Skin of body (tissue), 2 donors: ENCODE data around the gene CLDN15. TPM values are rescaled to one million over a fixed set of nuclear protein-coding genes. Genes with fewer than 3 reads are reported as not detected.
"Not testable (repeated sequence)": the region's sequence is repeated elsewhere in the genome, so short reads cannot be mapped to it uniquely, and the experiment has no call there.

ENCODE experiments used
- DNase-seq: peaks from one replicate; lab custom pipeline; 2025; lab: John Stamatoyannopoulos, UW
- total RNA-seq: library from RNA; depleted of rRNA; stranded (reverse); fragments of >200 nt; gene quantifications from one replicate; pipeline ENCODE4 v1.2.3, GENCODE V29; 2014

CLDN15 gene
- 3.6 TPM for total RNA-seq

GRCh38 chr7:101237206-101238067 is at the start of gene CLDN15:
Gene CLDN15 (minus strand): TSS chr7:101237802. CDS start chr7:101237581, 221 bp downstream.
- DNase-seq, result peak; percentile 65

DNA sequence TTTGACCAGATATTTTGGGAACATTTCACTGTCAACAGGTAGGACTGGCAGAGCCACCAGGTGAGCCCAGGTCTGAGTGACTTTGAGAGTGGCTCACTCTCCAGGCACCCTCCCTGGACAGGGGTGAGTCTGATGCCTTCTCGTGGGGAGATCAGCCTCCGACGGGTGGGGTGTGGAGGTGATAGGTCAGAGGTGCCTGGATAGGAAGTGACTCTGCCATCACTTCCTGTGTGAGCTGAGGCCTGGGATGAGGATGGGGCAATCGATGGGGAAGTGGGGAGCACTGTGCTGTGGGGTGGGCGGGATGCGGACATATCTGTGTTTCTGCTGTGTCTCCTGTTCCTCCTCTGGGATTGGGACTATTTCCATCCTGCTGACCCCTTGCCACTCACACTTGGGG is 49.4 kb upstream of the CLDN15 start:
- no peak for DNase-seq

DNA sequence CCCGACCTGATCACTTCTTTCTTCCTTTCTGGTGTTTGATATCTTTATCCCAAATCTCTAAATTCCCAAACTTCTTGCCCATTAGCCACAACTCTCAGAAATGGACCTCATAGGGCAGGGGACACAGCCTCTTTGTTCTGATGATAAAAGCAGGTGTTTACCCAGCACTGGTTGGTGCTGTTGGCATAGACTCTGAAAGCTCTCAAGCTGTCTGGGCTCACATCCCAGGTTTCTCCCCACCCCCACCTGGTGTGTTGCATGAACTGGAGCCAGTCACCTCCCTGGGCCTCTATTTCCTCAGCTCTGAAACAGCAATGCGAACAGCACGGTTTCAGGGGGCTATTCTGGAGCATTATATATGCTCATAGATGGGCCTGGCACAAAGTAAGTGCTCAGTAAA is 48.3 kb upstream of the CLDN15 start:
- not testable (repeated sequence) for DNase-seq

DNA sequence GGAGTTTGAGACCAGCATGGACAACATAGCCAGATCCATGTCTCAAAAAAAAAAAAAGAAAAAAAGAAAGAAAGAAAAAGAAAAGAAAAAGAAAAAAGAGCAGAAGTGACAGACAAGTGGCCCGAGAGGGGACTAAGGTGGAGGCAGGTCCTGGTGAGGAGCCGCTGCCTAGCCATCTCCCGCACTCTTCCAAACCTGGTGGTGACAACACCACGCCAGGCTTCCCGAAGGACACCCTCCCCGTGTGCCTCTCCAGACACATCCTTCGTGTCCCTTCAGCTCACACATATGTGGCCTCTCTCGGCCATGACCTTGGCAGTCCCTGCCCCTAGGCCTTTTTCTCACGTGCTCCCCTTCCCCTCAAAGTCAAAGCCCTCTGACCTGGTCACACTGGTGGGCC is 47.6 kb upstream of the CLDN15 start:
- no peak for DNase-seq

DNA sequence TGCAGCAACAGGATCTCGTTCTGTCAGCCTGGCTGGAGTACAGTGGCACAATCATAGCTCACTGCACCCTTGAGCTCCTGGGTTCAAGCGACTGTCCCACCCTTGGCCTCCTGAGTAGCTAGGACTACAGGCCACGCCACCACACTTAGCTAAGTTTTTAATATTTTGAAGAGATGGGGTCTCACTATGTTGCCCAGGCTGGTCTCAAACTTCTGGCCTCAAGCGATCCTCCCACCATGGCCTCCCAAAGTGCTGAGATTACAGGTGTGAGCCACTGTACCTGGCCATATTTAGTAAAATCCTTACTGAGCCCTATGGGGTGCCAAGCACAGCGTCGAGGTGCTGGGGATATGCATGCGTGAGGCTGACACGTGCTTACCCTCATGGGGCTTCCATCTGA is 43.3 kb upstream of the CLDN15 start:
- not testable (repeated sequence) for DNase-seq

GRCh38 chr7:101278461-101279292 is 41.1 kb upstream of the CLDN15 start:
- DNase-seq, result no peak

GRCh38 chr7:101277155-101277554 is 39.6 kb upstream of the CLDN15 start:
- DNase-seq, result no peak

DNA sequence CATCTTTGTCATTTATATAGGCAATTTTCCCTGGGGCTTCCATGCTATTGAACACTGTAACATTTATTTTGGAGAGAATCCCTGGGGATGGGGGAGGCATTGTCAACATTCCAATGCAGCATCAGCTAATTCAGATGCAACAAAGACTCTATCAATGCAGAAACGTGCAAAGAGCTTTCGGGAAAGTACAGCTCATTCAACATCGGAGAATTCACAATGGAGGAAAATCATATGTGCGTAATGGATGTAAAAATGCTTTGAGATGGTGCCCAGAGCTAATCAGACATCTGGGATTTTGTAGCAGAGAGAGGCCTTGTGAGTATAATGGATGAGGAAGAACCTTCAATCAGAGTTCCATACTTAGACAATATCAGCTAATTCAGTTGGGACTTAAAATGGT is 35.6 kb upstream of the CLDN15 start:
- peak; percentile 73 for DNase-seq

GRCh38 chr7:101271021-101271420 is 33.4 kb upstream of the CLDN15 start:
- no peak for DNase-seq

DNA sequence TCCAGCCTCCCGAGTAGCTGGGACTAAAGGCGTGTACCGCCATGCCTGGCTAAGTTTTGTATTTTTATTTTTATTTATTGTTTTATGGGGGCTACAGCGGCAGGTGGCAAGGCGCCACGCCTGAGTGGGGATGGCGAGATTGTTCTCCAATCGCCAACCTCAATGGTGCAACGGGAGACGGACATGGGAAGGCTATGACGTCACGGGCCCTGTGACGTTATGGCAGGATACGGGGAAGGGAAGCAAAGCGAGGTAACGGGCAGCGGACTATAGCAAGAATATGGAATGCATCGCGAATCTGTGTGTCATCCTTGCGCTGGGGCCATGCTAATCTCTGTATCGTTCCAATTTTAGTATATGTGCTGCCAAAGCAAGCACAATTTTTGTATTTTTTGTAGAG is 32.1 kb upstream of the CLDN15 start:
- no peak for DNase-seq

DNA sequence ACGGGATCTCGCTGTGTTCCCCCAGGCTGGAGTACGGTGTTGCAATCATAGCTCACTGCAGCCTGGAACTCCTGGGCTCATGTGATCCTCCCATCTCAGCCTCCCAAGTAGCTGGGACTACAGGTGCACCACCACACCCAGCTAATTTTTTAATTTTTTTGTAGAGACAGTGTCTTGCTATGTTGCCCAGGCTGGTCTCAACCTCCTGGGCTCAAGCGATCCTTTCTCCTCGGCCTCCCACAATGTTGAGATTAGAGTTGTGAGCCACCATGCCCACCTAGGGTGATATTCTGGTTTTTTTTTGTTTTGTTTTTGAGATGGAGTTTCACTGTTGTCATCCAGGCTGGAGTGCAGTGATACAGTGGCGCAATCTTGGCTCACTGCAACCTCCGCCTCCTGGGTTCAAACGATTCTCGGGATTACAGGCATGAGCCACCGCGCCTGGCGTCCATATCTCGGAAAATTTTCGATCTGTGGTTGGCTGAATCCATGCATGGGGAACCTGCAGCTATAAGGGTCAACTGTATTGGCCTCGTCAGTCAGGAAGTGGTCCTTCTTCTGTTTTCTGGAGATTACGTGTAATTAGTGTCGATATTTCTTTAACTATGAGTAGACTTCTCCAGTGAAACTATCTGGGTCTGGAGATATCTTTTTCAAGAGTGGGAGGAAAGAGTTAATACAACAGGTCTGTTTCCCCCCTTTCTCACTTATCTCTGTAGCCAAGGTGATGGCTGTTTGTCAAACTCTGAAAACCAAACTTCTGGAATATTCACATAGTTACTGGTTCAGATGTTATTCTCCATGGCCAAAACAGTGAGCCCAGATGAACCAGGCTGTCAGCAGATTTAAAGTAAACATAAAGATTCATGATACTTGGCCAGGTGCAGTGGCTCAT is 28.3 kb upstream of the CLDN15 start:
- no peak for DNase-seq

DNA sequence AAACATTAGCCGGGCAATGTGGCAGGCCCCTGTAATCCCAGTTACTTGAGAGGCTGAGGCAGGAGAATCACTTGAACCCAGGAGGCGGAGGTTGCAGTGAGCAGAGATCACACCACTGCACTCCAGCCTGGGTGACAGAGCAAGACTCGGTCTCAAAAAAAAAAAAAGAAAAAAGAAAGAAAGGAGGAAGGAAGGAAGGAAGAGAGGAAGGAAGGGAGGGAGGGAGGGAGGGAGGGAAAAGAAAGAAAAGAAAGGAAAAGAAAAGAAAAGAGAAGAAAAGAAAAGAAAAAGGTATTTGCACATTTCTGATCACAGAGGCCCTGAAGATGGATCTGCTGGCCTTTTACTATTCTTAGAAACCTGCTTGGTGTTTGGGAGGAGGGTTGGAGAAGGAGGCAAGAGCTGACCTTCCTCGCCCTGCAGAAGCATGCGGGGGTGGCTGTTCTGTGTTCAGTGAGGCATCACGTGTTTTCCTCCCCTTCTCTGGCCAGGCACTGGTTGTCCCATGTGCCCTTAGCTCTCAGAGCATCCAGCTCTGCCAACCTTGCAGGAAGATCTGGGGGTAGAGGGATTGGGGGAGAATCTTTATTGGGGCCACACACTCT is 26.6 kb upstream of the CLDN15 start:
- DNase-seq, result not testable (repeated sequence)

DNA sequence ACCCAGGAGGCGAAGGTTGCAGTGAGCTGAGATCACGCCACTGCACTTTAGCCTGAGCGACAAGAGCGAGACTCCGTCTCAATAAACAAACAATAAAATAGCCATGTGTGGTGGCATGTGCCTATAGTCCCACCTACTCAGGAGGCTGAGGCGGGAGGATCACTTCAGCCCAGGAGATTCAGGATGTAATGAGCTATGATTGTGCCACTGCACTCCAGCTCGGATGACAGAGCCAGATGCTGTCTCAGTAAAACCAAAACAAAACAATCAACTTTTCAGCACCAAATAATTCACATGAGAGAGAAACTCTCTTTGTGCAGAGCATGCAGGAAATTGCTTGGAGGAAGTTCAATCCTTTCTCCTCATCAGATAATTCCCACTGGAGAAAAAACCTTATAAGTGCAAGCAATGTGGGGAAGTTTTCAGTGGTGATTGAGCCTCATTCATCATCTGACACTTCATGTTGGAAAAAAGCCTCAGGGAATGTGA is 20.7 kb upstream of the CLDN15 start:
- DNase-seq, result peak; percentile 54

DNA sequence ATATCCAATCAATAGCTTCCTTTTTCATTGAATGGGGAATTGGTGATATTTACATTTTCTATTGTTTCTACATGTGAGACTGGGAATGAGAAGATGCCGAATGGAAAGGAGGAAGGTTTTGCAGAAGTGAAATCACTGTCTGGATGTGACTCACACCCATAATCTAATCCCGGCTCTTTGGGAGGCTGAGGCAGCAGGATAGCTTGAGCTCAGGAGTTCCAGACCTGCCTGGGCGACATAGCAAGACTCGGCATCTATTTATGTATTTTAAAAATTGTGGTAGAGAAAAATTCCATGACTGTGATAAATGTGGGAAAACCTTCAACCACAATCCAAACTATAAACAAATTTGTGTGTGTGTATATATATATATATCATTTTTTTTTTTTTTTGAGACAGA is 18.2 kb upstream of the CLDN15 start:
- no peak for DNase-seq

- not testable (repeated sequence) for DNase-seq
Measured at GRCh38 chr7:101253199-101253598, 15.6 kb upstream of the CLDN15 start.

DNA sequence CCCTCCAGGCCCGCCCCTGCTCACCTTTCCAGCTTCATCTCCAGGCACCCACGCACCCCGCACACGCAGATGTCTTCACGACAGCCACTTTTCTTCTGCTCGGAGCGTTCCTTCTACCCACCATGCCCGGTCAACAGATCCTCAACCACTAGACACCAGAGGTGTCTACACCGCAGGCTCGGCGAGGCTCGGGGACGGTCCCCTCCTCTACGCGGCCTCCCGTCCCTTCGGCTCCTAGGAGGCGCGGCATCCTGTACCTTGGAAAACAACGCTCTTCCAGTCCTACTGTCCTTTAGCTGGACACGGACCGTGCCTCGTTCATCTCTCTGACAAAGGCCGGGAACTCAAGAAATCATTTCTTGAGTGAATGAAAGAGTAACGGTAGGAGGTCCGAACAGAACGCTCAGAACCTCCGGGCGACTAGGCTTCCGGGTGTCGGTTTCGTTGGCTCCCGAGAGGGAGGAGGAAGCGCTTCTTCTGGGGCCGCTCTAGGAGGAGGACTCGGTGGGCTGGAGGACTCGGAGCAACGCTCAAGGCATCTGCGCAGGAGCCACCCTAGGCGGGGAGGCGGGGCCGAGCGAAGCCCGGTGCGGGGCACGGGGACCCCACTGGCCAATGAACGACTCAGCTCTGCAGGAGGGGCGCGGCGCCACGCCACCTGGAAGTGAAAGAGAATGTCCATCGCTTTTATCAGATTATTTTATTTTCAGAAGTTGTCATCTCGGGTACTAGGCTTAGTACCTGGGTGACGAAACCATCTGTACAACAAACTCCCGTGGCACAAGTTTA is 14.5 kb upstream of the CLDN15 start:
- peak; percentile 95 for DNase-seq

DNA sequence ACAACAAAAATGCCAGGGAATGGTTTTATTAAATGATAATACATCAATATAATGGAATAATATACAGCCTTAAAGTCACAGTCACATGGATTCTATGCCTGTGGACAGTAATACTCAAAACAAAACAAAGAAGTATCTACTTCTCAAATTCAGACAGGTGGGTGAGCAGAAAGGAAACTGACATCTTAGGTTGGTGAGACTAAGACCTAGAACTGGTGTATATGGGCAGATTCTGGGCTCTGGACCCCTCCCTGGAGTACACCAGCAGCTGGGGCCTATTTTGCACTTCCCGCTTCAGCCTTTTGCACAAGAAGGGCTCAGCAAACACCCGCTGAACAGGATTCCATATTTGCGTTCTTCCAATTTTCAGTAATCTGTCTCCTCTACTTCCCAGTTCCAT is 12.7 kb upstream of the CLDN15 start:
- no peak for DNase-seq

DNA sequence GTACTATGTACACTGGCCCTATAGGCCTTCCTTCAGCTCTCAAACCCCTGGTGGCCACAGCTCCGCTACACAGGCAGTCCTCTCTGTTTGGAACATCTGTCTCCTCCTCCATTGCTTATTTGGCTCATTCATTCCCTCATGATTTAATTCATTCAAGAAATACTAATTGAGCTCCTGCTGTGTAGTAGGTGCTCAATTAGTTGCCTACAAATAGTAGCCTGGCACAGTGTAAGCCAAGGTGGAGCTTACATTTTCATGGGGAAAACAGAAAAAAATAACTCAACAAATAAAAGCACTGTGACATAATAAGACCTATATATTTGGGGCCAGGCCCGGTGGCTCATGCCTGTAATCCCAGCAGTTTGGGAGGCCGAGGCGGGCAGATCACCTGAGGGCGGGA is 10.7 kb upstream of the CLDN15 start:
- DNase-seq, result no peak

GRCh38 chr7:101245147-101245668 is 7.6 kb upstream of the CLDN15 start:
- DNase-seq, result no peak
